ENCODE results near the gene TRAK1.
A peak's percentile ranks its signal among the peaks of the same experiment; 100 is the strongest.

TRAK1 gene

GRCh38 chr3:42078677-42079076 lies 12.5 kb upstream of the TRAK1 start:
- no peaks in the 10 kb centered on the region for H3K9me3 ChIP-seq (ENCODE audit: control insufficient read depth, low read length)
- H3K4me2 ChIP-seq (ENCODE audit: low read length): no peak overlapping the region
- no peaks in the 10 kb centered on the region for H3K27me3 ChIP-seq (ENCODE audit: control insufficient read depth, insufficient read depth, low read length)
- H3K27ac ChIP-seq: no peak overlapping the region
- peaks cover 24% of the 10 kb centered on the region for H3K4me1 ChIP-seq
- TF ChIP-seq, protein P1, sequence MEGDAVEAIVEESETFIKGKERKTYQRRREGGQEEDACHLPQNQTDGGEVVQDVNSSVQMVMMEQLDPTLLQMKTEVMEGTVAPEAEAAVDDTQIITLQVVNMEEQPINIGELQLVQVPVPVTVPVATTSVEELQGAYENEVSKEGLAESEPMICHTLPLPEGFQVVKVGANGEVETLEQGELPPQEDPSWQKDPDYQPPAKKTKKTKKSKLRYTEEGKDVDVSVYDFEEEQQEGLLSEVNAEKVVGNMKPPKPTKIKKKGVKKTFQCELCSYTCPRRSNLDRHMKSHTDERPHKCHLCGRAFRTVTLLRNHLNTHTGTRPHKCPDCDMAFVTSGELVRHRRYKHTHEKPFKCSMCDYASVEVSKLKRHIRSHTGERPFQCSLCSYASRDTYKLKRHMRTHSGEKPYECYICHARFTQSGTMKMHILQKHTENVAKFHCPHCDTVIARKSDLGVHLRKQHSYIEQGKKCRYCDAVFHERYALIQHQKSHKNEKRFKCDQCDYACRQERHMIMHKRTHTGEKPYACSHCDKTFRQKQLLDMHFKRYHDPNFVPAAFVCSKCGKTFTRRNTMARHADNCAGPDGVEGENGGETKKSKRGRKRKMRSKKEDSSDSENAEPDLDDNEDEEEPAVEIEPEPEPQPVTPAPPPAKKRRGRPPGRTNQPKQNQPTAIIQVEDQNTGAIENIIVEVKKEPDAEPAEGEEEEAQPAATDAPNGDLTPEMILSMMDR (IDR thresholded peaks at IDR 0.05): no peak
- H3K36me3 ChIP-seq (ENCODE audit: control insufficient read depth, insufficient read depth, low read length): no peaks in the 10 kb centered on the region
- H3K9ac ChIP-seq: no peak overlapping the region
- H3K79me2 ChIP-seq: peaks cover 39% of the 10 kb centered on the region
- no peak overlapping the region for H3K4me3 ChIP-seq (ENCODE audit: low read depth, low read length)
- no peak overlapping the region for H2AFZ ChIP-seq

GRCh38 chr3:42079701-42080452 lies 11.3 kb upstream of the TRAK1 start:
- TF ChIP-seq, protein P1 (IDR thresholded peaks at IDR 0.05): no peak
- Histone ChIP-seq H3K36me3 (ENCODE audit: control insufficient read depth, insufficient read depth, low read length) (no peaks in the 10 kb centered on the region), H3K4me2 (ENCODE audit: low read length) (no peak overlapping the region), H3K4me1 (peaks cover 32% of the 10 kb centered on the region), H2AFZ (peak overlapping the region; percentile 22), H3K4me3 (ENCODE audit: low read depth, low read length) (no peak overlapping the region), H3K27ac (peak overlapping the region; percentile 66), H3K79me2 (peaks cover 44% of the 10 kb centered on the region), H3K9me3 (ENCODE audit: control insufficient read depth, low read length) (no peaks in the 10 kb centered on the region), H3K9ac (no peak overlapping the region), H3K27me3 (ENCODE audit: control insufficient read depth, insufficient read depth, low read length) (no peaks in the 10 kb centered on the region)

DNA sequence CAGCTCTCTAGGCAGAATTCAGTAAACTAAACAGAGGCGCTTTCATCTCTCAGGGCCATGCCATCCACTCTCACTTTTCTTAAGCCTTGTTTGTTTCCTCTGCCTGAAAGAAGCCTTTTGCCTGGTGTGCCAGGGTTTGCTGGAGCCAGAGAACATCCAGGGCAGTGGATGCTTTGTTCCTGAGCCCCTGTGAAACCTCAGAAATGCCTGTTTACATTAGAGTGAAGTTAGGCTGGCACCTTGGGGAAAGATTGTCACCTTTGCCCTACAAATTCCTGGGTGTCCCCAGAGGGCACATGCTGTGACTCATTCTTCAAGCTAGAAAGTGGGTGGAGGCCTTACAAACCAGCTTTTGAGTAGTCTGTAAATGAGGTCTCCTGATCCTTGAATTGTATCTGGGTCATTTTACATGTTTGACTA lies 10.7 kb upstream of the TRAK1 start:
- Histone ChIP-seq H3K9ac (no peak overlapping the region), H3K27ac (peak overlapping the region; percentile 66), H3K9me3 (ENCODE audit: control insufficient read depth, low read length) (no peaks in the 10 kb centered on the region), H3K4me1 (peaks cover 32% of the 10 kb centered on the region), H2AFZ (peak overlapping the region; percentile 22), H3K36me3 (ENCODE audit: control insufficient read depth, insufficient read depth, low read length) (no peaks in the 10 kb centered on the region), H3K79me2 (peaks cover 44% of the 10 kb centered on the region), H3K4me2 (ENCODE audit: low read length) (no peak overlapping the region), H3K27me3 (ENCODE audit: control insufficient read depth, insufficient read depth, low read length) (no peaks in the 10 kb centered on the region), H3K4me3 (ENCODE audit: low read depth, low read length) (no peak overlapping the region)
- TF ChIP-seq, protein P1 (IDR thresholded peaks at IDR 0.05): no peak

DNA sequence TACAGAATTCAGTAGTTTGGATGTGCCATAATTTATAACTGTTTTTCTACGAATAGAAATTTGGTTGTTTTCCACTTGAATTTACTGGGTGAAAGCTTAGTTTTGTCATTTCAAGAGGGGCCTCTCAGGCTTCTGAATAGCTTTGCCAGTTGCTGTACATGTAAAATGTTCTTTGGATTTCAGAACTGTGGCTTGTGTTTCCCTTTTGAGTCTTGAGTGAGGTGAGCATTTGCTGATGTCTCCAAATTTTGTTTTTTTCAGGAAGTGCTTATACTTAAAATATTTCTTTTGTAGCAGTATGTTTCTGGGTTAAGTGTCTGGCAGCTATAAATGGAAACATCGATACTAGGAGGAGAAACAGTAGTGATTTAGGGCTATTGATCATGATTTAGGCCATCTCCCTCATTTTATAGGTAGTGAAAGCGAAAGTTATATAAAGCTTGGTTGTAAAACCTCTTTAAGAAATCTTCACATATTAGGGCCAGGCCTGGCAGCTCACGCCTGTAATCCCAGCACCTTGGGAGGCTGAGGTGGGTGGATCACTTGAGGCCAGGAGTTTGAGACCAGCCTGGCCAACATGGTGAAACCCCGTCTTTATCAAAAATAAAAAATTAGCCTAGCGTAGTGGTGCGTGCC lies 9.2 kb upstream of the TRAK1 start:
- H3K9ac ChIP-seq: no peak overlapping the region

More for the DNA sequence above, 9.2 kb upstream of the TRAK1 start:
- peaks cover 33% of the 10 kb centered on the region for H3K79me2 ChIP-seq
- no peak overlapping the region for H2AFZ ChIP-seq
- H3K4me2 ChIP-seq (ENCODE audit: low read length): no peak overlapping the region
- H3K4me1 ChIP-seq: peaks cover 32% of the 10 kb centered on the region
- H3K27me3 ChIP-seq (ENCODE audit: control insufficient read depth, insufficient read depth, low read length): no peaks in the 10 kb centered on the region
- no peak overlapping the region for H3K4me3 ChIP-seq (ENCODE audit: low read depth, low read length)
- H3K27ac ChIP-seq: no peak overlapping the region
- TF ChIP-seq, protein P1 (IDR thresholded peaks at IDR 0.05): no peak
- no peaks in the 10 kb centered on the region for H3K9me3 ChIP-seq (ENCODE audit: control insufficient read depth, low read length)
- no peaks in the 10 kb centered on the region for H3K36me3 ChIP-seq (ENCODE audit: control insufficient read depth, insufficient read depth, low read length)

Measured in parathyroid adenoma (tissue), 2 donors.